C1 segment of cervical spinal cord (tissue), 14 donors: Measurements from ENCODE around the gene KRT17.
"Not testable (repeated sequence)": the region's sequence is repeated elsewhere in the genome, so short reads cannot be mapped to it uniquely, and the experiment has no call there.

Experiments
- DNase-seq, 14 donors: peaks; one replicate each; lab custom pipeline; 2025; lab: John Stamatoyannopoulos, UW

The KRT17 gene

GRCh38 chr17:41576740-41577139 lies 47.6 kb downstream of the KRT17 start:
- not testable (repeated sequence) for DNase-seq

GRCh38 chr17:41575336-41575735 lies 49.0 kb downstream of the KRT17 start:
- no peak for DNase-seq

- no peak for DNase-seq
These were observed 52.6 kb downstream of the KRT17 start, which contains the start of gene KRT9 for GRCh38 chr17:41571561-41572434. TSS of gene KRT9 (minus strand) at chr17:41572059. CDS start at chr17:41571992, 67 bp downstream.
